Skeletal muscle cell (primary cell): Measurements from ENCODE around the gene CIC.
"Not testable (repeated sequence)": the region's sequence is repeated elsewhere in the genome, so short reads cannot be mapped to it uniquely, and the experiment has no call there.

Experiments used
- DNase-seq: peaks from one replicate; pipeline ENCODE4 v3.0.0-alpha.2; 2010; ENCODE audit warnings: low read depth
- H3K4me3 ChIP-seq: 2 replicates; pipeline ENCODE4 v1.5.1; 2011; ENCODE audit warnings: low read depth, mild to moderate bottlenecking, control low read depth, low read length, moderate library complexity

CIC gene

DNA sequence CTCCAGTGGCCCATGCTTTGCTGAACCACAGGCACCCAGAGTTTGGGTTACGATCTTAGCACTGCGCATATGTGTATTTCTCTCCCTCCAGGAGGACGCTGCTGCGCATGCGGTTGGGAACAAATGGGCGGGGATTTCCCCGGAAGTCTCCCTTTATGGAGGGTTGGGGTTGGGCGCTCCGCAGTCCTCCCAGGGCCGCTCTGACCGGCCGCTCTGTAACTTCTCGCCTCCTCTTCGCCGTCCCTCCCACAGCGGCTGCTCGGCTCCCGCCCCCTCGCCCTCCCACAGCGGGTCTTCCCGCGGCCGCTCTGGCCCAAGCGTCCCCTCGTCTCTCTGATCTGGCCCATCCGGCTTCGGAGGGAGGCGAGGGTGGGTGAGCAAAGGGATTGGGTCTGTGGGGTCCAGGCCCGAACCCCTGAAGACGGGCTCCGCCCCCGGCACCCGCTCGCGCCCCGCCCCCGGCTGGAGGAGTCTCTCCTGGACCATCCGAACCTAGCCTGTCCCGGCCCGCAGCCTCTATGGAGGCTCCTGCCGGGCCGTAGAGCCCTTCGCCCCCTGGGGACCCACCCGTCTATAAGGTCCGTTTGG is 56.4 kb downstream of the CIC start, which contains the start of gene MEGF8:
MEGF8 (plus strand) TSS at position 328 of the 588 bp plus-strand sequence. CDS start 609 bp downstream, outside the sequence.
- peak; percentile 96 for DNase-seq
- peak within 1 kb of the TSS; percentile 91 for H3K4me3 ChIP-seq

DNA sequence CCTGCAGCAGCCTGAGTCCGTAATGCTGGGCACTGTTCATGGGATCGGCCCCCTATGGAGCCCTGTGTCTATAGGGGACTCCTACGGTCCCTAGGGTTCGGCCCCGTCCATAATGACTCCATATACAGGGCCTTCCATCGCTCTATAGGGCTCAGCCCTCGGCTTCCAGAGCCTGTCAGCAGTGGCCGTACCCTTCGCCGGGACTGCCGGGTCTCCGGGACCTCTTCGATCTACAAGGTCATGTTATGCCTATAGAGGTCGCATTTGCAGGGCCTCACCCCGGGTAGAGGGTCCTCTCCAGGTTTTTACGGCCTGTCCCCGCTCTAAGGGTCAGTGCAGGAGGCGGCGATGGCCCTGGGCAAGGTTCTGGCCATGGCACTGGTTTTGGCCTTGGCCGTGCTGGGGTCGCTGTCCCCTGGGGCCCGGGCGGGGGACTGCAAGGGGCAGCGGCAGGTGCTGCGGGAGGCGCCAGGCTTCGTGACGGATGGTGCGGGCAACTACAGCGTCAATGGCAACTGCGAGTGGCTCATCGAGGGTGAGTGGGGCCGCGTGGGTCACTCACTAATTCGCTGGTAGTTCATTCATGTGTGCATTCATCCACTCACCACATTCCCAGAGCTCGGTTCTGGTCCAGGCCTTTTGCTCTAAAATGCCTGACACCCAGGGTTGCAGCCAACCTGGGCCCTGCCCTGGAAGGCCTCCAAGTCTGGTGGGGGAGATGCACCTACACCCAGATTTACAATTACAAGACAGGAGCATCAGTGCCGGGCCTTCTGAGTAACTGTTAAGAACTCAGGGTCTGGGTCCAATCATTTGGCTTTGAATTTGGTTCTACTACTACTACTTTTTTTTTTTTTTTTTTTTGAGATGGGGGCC is 57.1 kb downstream of the CIC start:
- peak overlapping the region; percentile 91 for H3K4me3 ChIP-seq
- no peak for DNase-seq

DNA sequence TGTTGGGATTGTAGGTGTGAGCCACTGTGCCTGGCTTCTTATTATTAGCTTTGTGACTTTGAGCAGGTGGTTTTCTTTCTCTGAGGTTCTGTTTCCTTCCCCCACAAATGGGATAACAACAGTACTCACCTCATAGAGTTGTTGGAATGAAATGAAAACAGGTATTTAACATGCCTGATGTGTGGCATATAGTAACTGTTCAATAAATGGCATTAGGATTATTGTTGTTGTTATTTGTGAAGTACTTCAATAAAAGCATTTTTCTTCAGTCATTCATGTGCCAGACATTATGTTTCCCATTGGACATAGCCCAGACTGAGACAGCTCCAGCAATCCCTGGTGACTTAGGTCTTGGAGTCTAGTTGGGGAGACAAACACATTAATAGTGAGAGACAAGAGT is 57.9 kb downstream of the CIC start:
- H3K4me3 ChIP-seq: no peak overlapping the region

DNA sequence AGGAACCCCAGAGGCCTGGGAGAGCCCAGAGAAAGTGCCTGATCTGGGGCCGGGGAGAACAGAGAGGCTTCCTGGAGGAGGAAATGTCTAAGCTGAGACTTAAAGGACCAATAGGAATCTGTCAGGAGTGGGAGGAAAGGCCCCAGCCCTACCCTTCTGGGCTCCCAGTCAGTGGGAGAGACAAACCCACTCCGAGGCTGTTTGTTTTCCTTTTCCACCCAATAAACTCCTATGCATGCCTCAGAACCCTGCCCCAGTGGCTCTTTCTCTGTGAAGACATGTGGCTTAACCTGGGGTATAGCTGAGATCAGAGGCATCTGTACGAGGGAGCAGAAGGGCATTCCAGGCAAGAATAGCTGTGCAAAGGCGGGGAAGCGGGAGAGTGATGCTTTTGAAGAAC is 58.3 kb downstream of the CIC start:
- no peak for DNase-seq
- no peak overlapping the region for H3K4me3 ChIP-seq

More for the DNA sequence above, 57.9 kb downstream of the CIC start:
- no peak for DNase-seq

DNA sequence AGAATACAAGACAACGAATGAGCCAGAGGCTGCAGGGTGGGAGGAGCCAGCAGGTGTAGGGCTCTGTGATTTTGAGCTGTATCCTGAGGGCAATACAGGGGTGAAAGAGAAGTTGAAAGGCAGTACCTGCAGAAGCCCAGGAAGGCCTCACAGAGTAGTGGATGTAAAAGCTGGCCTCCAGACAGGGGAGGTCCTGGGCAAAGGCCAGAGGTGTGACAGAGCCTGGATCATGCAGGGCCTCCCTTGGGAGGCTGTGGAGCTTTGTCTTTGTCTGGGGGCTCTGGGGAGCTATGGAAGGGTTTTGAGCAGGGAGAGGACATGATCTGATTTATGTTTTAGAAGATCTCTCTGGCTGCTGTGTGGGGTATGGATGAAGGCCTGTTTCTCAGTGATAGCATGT is 59.1 kb downstream of the CIC start:
- H3K4me3 ChIP-seq: no peak overlapping the region

DNA sequence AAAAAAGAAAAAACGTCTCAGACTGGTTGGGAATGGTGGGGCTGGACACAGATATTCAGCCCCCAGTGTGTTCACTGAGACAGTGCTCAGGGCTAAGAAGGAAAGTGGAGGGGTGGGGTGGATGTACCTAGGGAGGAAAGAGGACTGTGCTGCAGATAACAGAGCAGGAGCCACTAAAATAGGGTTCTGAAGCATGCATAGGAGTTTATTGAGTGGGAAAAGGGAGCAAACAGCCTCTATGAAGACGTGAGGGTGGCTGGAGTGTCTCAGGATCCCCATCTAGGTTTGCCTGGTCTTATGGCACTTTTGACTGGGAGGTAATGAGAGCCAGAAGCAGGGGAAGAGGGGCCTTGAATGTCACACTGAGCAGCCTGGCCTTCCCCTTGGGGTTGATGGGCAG is 59.8 kb downstream of the CIC start:
- no peak for DNase-seq
- H3K4me3 ChIP-seq: no peak overlapping the region

More for the DNA sequence above, 59.1 kb downstream of the CIC start:
- DNase-seq: no peak

DNA sequence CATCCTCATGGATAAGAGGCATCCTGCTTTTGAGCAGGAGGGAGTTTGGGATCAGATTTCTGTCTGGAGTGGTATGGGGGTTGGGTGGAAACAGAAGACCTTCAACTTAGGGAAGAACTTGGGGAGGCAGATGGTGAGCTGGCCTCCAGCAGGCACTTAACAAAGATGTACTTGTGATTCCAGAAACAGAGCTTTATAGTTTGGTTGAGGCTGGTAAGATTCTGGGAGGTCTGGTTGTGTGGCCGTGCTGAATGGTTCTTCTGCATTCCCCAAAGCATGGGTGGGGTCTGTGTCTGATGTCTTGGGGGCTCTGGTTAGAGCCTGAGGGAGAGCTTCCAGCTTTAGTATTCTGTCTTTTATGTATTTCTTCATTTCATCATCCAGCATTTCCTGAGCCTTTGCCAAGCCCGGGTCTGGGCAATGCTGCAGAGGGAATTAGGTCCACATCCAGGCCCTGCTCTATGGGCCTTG is 61.2 kb downstream of the CIC start:
- no peak overlapping the region for H3K4me3 ChIP-seq
- DNase-seq: no peak

DNA sequence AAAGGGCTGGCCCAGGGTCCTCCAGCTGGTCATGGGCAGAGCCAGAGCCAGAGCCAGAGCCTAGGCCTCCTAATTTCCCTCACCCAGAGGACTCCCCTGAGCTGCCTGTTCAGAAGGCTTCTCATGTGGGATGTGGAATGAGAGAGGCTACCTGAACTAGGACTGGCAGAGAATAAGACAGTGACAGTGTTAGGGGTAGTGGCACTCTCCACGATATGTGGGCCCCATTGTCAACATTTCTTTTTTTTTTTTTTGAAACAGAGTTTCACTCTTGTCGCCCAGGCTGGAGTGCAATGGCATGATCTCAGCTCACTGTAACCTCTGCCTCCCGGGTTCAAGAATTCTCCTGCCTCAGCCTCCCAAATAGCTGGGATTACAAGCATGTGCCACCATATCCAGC is 62.3 kb downstream of the CIC start:
- DNase-seq: not testable (repeated sequence)

DNA sequence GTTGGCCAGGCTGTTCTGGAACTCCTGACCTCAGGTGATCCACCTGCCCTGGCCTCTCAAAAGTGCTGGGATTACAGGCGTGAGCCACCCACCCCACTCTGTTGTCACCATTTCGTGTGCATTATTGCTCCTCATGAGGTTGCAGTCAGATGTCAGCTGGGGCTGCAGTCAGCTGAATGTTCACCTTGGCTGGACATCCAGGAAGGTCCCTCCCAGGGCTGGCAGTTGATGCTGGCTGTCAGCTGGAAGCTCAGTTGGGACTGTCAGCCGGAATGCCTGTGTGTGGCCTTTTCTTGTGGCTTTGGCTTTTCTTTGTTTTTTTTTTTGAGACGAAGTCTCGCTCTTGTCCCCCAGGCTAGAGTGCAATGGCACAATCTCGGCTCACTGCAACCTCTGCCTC is 63.0 kb downstream of the CIC start:
- no peak for DNase-seq
- no peak overlapping the region for H3K4me3 ChIP-seq

More for the DNA sequence above, 62.3 kb downstream of the CIC start:
- not testable (repeated sequence) for H3K4me3 ChIP-seq

DNA sequence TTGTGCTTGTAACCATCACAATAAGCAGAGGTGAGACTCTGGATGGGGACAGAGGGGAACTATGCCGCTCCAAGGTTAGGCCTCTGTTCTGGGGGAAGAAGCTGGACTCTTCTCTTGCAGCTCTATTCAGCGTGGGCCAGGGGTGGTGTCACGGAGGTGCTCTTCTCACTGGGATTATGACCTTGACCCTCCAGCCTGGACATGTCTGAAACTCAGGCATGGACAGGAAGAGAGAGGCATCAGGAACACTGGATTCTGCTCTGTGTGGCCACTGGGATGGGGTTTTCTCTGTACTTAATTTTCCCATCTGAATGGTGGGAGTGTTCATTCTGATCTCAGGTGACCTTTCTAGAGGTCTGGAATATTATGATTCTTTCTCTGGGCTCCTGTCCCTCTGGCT is 64.0 kb downstream of the CIC start:
- H3K4me3 ChIP-seq: no peak overlapping the region
- no peak for DNase-seq

DNA sequence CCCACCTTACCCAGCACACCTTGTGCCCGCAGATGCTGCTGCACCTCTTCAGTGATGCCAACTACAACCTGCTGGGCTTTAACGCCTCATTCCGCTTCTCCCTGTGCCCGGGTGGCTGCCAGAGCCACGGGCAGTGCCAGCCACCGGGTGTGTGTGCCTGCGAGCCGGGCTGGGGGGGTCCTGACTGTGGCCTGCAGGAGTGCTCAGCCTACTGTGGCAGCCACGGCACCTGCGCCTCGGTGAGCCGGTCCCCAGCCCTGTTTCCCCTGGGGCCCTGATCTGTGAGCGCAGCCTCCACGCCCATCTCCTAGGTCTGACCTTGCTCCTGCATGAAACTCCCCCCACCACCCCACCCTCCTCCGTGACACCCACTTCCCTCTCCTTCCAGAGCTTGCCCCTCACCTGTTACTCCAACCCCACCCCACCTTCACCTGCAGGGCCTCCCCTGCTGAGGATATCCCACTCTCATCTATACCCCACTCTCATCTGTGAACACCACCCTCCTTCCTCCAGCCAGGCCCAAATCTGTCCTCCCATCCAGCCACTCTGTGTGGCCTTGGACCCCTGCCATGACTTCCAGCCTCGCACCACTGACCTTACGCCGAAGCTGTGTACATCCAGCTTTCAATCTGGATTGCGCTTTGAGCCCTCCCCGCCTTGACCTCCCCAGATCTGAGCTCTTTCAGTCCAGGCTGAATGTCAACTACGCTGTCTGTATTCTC is 65.1 kb downstream of the CIC start:
- no peak overlapping the region for H3K4me3 ChIP-seq
- DNase-seq: no peak

DNA sequence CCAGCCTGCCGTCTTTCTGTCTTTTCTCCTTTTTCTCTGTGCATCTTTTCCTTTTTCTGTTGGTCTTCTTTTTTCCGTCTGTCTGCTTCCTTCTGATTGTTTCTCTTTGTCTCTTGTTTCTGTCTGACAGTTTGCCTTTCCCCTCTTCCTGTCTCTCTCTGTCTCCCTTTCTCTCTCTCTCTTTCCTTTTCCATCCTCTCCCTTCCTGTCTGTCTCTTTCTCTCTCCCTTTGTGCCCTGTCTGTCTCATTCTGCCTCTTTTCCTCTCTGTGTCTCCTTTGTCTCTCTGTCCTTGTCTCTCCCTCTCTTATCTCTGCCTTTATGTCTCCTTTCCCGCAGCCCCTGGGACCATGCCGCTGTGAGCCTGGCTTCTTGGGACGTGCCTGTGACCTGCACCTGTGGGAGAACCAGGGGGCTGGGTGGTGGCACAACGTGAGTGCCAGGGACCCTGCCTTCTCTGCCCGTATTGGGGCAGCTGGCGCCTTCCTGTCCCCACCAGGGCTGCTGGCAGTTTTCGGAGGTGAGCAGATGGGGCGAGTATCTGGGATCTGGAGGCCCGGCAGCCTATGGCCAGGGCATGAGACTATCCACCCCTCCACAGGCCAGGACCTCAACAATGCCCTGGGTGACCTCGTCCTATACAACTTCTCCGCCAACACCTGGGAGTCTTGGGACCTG is 65.8 kb downstream of the CIC start:
- no peak overlapping the region for H3K4me3 ChIP-seq
- DNase-seq: no peak

DNA sequence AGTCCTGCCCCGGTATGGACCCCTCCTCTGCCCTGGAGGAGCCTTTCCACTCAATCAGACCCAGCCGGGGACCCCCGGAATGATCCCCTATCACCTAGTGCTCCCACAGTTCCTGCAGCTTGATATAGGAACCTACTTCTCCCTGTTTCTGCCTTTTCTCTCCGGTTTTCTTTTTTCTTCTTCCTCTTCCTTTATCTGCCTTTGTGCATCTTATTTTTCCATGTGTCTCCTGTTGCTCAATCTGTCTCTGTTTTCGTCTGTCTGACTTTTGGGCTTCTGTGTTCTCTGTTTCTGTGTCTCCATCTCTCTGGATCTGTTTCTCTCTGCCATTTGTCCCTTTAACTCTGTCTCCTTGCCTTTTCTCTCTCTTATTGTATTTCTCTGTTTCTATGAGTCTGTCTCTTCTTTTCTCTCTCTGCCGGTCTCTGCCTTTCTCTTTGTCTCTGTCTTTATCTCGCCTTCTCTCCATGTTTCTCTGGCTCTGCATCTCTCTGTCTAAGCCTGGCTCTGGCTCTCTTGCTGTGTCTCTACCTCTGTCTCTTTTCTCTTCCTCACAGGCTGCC is 66.4 kb downstream of the CIC start:
- no peak overlapping the region for H3K4me3 ChIP-seq
- no peak for DNase-seq

DNA sequence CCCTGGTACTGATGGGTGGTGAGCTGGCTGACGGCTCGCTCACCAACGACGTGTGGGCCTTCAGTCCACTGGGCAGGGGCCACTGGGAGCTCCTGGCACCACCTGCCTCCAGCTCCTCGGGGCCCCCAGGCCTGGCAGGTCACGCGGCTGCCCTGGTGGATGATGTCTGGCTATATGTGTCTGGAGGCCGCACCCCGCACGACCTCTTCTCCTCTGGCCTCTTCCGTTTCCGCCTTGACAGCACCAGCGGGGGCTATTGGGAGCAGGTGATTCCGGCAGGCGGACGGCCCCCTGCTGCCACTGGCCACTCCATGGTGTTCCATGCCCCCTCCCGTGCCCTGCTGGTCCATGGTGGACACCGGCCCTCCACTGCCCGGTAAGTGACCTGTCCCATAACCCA is 66.9 kb downstream of the CIC start:
- no peak overlapping the region for H3K4me3 ChIP-seq
- no peak for DNase-seq

DNA sequence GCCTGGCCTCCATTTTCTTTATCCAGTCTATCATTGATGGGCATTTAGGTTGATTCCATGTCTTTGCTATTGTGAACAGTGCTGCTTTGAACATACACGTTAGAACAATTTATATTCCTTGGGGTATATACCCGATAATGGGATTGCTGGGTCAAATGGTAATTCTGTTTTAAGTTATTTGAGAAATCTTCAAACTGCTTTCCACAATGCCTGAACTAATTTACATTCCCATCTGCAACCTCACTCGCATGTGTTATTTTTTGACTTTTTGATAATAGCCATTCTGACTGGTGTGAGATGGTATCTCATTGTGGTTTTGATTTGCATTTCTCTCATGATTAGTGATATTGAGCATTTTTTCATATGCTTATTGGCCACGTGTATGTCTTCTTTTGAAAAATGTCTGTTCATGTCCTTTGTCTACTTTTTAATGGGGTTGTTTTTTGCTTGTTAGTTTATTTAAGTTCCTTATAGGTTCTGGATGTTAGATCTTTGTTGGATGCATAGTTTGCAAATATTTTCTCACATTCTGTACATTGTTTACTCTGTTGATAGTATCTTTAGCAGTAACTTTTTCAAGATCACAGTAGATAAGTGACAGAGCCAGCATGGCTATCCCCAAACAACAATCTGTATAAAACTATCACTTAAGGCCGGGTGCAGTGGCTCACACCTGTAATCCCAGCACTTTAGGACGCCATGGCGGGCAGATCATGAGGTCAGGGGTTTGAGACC is 70.2 kb downstream of the CIC start:
- DNase-seq, H3K4me3 ChIP-seq: not testable (repeated sequence)

DNA sequence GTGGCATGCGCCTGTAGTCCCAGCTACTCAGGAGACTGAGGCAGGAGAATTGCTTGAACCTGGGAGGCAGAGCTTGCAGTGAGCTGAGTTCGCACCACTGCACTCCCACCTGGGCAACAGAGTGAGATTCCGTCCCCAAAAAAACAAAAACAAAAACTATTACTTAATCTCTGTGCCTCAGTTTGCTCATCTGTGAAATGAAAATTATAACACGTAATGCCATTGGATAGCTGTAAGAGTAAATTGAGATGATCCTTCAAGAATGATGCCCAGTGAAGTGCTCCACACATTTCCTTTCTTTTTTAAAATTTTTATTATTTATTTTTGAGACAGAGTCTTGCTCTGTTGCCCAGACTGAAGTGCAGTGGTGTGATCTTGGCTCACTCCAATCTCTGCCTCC is 70.9 kb downstream of the CIC start:
- H3K4me3 ChIP-seq, DNase-seq: not testable (repeated sequence)

DNA sequence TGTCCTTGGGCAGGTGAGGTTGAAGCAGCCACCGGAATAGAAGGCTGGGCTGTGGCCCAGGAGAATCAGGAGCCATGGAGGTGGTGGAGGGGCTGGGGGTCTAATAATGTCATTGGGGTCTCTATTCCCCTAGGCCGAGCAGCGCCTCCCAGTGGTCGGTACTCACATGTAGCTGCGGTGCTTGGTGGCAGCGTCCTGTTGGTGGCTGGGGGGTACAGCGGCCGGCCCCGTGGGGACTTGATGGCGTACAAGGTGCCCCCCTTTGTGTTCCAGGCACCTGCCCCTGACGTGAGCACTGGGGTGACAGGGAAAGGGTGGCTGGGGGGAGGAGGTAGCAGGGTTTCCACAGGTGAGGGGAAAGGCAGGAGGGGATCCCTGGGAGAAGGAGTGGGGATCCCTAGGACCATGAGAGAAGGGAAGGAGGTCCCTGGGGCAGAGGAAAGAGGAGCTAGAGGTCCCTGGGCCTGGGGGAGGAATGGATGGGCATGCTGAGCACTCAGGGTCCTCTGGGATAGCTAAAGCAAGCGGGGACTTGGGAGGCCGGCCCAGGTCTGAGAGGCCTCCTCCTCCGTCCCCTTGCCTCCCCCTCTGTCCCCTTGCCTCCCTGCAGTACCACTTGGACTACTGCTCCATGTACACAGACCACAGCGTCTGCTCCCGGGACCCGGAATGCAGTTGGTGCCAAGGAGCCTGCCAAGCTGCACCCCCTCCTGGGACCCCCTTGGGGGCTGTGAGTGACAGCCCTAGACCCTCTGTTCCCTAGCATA is 74.5 kb downstream of the CIC start:
- no peak for DNase-seq
- no peak overlapping the region for H3K4me3 ChIP-seq

DNA sequence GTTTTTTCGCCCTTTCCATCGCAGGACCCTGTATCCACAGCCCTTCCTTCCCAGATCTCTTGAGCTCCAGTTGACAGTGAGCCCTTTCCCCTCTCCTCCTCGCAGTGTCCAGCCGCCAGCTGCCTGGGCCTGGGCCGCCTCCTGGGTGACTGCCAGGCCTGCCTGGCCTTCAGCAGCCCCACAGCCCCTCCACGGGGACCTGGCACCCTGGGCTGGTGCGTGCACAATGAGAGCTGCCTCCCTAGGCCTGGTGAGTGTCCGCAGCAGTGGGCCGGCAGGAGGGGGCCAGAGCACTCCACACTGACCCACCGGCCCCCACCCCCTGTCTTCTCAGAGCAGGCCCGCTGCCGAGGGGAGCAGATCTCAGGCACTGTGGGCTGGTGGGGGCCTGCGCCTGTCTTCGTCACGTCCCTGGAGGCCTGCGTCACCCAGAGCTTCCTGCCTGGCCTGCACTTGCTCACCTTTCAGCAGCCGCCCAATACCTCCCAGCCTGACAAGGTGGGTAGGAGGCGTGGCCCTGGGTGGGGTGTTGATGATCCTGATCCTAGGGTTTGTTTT is 75.4 kb downstream of the CIC start:
- H3K4me3 ChIP-seq: no peak overlapping the region
- no peak for DNase-seq
